Stimulated activated CD8-positive, alpha-beta memory T cell treated with anti-CD3 and anti-CD28 coated beads, Interleukin-15, amount 100 ng/mL, for 4 hours (primary cell): ENCODE data around the gene TMEM181.
"Not testable (repeated sequence)": the region's sequence is repeated elsewhere in the genome, so short reads cannot be mapped to it uniquely, and the experiment has no call there.

Source experiments
- DNase-seq, 2 donors: peaks; one replicate each; pipeline ENCODE4 v3.0.0-alpha.2; 2020; ENCODE audit warnings: low read depth in 2 of 2

Gene TMEM181

DNA sequence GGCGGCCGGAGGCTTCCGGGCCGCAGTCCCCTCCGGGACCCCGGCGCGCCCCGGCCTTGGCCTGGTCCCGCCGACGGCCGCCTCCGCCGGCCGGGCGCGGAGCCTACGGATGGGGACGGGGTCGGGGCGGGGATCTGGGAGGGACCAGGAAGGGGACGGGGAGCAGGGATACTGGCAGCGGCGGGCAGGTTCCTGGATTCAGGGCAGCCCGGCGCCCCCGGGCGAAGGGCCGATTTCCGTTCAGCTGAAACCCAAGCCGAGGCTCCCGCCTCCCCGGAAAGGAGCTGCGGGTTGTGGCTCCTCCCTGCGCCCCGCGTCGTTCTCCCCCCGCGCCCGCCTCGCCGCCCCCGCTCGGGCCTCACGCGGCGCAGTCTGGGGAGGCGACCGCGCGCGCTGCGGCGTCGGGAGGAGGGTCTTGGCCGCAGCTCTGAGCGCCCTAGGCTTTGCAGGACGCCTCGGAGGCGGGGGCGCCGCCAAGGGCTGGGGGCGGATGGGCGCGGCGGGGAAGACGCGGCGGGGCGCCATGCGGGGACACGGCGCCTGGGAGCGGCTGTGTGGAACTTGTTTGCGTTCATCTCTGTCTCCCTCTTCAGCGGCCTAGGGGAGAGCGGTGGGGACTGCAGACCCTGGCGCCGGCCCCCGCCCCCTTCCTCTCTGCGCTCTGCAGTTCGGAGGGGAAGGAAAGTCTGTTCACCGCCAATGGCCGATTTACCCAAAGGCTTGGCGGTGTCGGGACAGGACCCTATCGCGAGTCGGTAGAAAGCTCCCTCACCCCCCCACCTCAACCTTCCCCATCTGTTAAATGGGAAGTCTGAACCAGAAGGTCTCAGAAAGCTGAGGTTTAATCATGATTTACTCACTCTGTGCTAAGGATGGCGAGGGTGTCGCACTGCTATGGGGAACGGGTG lies 22.7 kb upstream of the TMEM181 start:
- DNase-seq, result no peak

DNA sequence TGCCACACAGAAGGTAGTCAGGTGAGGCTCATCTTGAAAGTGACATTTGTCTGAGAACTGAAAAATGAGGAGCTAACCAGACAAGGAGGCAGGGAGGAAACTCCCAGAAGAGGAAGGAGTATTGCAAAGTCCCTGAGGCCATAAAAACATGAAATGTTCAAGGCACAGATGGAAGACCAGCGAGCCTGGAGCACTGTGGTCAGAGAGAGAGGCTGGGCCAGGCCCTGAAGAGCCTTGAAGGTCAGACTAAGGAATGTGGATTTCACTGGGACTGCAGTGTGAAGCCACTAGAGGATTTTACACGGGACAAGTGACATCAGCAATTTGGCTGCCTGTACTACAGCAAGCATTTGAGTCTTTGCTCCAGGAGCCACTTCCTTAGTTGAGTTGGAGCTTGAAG lies 21.1 kb upstream of the TMEM181 start:
- DNase-seq, result no peak

DNA sequence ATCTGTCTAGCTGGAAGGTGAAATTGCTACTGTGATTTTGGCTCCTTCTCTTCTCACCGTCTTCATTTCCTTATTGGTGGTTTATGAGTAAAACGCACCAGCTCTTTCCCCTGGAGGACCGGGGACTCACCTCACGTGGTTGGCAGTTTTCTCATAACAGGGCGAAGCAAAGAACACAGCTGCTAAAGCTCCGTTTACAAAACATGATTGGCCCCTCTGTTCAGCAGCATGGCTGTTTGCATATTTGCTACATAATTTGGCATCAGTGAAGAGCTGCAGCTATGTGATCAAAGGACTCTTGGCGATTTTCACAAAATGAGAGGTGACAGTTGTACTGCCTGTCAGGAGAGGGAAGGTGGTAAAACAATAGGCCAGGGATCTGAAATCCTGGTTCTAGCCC lies 20.5 kb upstream of the TMEM181 start:
- no peak for DNase-seq

DNA sequence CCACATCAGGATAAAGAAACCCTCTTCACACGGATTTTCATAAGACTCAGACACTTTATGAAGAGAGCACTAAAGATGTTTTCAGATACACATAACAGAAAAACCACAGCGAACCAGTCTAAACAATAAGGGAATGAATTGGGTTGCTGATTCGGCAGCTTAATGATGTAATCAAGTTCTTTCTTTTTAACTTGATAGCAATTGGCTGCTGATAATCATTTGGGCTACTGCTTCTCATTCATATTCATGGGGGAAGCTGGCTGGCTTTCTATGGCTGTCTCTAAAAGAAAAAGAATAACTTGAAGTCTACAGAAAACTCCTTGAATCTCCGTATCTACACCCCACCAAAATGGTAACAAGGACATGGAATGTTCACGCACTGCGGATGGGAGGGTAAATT lies 20.0 kb upstream of the TMEM181 start:
- no peak for DNase-seq

DNA sequence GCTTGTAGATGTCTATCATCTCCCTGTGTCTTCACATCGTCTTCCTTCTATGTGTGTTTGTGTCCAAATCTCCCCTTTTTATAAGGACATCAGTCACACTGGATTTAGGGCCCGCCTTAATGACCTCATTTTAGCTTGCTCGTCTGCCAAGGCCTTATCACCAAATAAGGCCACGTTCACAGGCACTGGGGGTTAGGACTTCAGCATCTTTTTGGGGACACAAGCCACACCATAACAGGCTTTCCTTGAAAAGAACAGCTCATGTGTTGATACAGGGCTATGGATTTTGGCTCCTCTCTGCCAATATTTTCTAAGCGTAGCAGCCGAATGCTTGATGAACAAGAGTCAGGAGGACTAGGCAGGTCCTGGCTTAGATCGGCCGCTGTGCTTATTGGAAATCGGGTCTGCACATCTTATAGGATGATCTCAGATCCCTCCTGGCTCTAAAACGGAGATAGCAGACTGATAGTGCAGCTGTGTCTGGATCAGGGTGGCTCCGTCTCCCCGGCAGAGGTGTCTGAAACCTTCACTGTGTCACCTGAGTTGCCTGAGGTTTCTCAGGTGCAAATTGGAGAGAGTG lies 16.2 kb upstream of the TMEM181 start:
- no peak for DNase-seq

DNA sequence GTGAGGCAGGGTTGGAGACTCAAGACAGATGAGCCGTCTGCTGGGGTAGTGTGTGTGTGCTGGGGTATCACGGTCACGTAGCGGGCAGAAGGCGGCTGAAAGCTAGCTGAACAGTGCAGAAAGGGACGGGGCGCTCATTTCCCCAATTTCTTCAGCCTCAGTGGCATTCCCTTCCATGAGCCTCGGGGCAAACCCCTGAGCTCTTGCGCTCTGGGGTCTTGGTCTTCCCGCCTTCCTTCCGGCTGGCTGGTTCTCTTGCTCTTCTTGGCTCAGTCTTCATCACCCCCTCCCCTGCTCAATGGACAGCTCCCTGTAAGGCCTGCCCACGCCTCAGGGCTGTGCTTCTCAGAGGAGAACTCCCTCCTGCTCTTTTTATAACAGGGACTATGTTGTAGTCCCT lies 15.5 kb upstream of the TMEM181 start:
- no peak for DNase-seq

DNA sequence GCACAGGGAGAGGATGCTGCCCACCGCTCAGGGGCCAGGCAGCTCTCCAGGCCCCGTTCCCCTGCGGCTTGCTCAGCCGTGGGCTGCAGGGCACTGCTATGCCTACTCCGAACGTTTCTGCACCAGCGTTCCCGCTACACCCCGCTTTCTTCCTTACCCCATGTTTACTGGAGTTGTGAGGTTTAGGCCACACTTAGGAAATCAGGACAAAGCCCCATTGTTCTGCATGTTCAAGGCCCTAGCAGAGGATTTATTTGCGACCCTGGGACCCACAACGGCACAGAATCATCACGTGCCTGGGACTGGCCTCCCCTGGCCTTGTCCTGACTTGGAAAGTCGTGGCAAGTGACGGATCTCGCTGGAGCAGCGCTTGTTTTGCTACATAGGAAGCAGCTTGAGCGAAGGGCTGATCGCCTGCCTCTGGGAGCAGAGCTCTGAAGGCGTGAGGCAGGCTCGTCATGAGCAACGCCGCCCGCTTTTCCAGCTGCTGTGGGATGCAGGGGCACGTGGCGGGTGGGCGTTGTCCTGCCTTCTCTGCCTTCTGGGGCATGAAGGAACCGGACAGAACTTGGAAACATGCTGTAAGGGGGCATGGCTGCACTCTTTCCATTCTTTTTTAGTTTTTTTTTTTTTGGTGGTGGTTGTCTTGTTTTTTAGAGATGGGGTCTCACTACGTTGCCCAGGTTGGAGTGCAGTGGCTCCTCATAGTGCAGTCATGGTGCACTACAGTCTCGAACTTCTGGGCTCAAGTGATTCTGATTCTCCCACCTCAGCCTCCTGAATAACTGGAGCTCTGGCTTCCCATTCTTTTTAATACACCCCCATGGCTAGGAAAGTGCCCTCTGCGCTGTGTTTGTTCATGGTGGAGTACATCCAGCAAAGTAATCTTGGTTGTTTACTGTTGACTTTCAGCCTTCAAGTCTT lies 14.6 kb upstream of the TMEM181 start:
- no peak for DNase-seq

DNA sequence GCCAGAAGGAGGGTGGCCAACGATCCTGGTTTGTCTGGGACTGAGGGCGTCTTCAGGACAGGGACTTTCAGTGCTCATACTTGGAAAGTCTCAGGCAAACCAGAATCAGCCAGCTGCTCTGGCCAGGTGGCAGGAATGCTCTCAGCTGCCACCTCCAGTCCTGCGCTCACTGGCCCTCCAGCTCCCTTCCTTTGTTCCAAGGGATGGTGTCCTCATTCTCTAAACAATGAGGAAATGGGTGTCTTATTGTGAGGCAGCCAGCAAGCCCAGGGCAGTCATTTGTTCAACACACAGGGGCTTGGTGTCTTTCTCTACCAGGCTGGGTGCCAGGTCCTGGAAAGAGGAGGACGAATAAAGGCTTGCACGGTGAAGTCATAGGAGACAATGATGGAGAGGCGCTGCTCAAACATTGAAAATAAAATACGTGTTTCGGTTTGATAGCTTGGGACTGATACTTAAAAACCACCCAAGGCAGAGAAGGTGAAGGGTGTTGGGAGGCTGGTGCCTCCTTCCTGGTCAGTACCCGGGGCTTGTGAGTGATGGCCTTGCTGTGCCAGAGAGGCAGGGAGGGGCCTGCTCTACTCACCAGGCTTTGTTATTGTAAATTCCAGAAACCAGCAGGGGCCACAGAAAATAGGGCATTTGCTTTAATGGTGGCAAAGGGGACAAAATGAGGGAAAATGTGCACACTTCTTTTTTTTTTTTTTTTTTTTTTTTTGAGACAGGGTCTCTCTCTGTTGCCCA lies 11.3 kb upstream of the TMEM181 start:
- DNase-seq, result no peak

DNA sequence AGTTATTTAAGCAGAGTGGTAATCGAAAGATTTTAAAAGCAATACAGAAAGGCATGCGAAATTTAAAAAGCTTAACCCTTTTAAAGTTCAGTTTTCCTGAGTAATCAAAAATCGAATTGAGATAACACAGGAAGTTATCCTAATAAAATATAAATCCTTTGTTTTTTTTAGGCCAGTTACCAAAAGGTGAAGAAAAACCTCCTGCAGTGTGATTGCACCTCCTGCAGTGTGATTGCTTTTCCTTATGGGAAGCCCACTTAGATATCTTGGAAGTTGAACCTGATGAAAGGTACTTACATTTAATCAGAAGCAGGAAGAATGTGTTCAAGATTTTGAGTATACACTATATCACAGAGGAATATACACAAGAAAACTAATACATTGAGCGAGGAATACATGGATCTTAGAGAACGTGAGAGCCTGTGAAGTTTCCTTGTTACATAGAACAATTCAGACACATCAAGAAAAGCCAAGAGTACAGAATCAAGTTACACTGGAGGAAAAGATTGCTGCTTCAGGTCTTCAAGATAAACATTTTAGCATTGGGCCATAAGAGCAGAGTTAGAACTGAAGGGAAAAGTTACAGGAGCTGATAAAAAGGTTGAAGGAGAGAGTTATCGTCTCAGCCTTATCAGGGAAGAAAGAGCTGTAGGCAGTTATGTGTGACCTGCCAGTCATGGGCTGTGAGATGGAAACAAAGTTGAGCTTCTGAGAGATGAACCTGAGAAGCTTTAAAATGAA lies 7.7 kb upstream of the TMEM181 start:
- no peak for DNase-seq

DNA sequence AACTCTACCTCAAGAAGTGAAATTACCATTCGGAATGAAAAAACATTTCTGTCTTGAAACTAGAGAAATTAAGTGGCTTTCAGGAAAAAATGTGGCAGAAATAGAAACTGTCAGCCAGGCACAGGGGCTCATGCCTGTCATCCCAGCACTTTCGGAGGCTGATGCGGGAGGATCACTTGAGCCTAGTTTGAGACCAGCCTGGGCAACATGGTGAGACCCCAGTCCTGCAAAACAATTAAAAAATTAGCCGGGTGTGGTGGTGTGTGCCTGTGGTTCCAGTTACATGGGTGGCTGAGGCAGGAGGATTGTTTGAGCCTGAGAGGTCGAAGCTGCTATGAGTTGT lies 7.1 kb upstream of the TMEM181 start:
- no peak for DNase-seq

DNA sequence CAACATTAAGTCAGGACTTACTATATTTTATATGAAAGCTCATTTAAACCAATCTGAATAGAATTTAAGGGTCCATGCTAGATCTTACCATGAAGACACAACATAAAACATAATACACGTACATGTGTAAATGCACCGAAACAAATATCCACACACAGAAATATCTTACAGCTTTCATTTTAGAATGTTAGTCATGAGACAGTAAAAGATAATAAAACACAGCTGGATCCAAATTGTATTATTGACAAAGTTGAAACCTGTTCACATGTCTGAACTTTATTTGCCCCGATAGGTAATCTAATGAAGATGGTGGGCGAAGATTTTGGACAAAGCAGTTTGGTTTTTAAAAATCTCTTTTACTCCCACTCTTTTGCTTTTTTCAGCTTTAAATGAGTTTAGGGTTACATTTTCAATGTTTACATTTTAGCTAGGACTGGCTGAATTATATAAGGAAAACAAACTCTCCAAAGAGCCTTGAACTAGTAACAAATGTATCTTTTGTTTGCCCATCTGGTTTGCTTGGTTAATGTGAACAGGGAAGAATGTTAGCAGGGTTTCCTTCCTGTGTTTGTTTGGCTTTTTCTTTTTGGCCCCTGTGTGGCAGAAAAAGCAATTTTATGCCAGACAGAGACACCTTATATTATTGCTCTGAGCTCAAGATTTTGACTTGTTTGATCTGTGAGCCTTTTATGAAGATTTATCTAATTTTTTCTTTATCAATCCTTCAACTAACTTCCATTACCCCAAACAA lies 5.1 kb upstream of the TMEM181 start:
- no peak for DNase-seq

DNA sequence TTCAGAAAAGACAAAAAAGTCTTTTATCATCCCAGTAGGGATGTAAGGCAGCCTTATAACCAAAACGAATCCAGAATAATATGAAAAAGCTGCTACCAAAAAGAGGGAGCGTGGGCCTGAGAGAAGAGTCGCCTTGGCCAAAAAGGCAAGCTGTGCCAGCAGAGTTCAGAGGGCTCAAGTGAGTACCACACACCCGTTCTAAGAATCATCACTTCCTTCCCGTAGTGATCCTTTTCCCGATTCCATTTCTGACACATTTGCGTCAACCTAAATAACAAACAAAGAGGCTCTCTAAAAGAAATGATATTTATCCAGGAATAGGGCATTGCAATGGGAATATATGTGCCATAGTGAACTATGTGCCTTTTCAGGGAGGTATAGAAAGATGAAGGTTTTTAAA lies 3.8 kb upstream of the TMEM181 start:
- no peak for DNase-seq

DNA sequence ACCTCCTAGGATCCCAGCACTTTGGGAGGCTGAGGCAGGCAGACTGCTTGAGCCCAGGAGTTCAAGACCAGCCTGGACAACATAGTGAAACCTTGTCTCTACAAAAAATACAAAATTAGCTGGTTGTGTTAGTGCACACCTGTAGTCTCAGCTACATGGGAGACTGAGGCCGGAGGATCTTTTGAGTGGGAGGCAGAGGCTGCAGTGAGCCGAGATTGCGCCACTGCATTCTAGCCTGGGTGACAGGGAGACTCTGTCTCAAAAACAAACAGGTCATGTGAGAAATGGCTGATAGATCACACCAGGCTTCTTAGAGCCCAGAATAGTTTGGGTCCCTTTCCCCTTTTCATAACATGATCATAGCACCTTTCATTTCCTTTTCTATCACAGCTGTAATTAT lies 2.8 kb upstream of the TMEM181 start:
- DNase-seq, result not testable (repeated sequence)

DNA sequence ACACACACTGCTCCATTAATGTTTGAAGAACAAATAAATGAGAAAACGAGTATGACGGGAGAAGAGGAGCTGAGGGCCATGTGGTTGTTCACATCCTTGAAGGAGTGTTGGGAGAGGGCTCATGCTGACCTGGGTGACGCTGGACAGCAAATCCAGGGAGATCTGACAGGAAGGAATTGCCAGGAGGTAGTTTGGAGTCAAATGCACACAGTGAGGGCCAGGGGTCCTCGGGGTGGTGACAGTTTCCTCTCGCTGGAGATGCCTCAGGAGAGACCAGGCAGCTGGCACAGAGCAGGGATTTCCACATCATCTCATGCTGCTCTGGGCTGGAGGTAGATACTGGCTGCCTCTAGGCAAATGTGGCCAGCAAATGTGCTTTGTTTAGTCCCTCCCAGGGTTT lies 2.0 kb upstream of the TMEM181 start:
- DNase-seq, result no peak

DNA sequence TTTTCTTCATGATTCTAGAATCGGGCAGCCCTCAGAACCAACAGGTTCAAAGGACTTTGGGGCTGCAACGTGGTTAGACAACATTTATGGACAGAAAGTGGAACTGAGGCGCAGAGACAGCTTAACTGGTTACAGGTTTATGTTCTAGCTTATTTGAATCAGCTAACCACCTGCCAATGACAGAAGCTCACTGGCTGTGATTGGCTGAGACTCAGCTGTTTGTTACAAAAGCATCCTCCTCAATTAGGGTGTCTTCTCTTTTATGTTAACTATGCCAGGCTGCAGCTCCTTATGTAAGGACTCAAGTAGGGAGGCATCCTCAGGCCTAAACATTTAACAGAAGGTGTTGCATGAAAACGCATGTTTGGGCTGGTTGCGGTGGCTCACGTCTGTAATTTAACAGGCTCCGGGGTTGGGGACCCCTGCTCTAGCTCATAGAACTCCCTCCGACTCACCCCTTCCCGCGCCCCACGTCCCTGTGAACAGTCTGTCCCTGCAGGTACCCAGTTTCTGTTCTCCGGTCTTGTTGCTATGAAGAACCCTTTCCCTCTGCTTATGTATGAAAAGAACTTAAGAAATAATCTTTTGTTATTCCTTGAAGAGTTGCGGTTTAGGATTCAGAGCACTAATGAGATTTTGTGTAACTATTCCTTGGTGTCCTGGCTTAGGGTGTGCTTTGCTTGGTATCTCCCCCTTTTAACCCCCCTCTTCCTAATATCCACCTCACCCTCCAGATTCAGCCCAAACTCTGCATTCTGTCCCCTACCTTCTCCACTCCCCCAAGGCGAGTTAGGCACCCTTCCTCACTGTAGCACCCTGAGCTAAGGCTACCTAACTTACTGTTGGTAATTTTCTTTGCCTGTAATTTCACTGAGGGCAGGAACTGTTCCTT lies 1.2 kb upstream of the TMEM181 start:
- DNase-seq, result no peak

DNA sequence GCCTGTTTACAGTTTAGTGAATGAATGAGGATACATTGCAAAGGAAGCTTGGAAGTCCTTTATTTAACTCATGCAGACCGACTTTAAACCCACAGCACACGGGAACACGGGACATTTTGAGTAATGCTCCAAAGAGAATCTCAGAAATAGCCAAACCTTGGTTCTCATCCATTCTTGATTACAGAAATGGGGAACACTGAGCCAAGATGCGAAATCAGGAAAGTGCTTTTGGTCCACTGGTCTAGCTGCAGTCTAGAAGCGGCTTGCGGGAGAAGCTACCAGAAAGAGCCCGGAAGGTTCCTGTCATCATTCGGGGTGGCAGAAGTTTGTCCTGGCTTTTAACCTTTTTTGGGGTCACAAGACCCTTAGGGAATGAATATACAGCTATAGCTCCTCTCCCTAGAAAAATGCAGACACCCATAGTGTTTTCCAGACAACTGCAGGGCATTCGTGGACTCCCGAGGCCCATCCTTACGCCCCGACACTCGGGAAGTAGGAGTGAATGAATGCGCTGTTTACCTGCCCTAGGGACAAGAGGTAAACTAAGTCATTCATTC lies 475 bp upstream of the TMEM181 start:
- no peak for DNase-seq

DNA sequence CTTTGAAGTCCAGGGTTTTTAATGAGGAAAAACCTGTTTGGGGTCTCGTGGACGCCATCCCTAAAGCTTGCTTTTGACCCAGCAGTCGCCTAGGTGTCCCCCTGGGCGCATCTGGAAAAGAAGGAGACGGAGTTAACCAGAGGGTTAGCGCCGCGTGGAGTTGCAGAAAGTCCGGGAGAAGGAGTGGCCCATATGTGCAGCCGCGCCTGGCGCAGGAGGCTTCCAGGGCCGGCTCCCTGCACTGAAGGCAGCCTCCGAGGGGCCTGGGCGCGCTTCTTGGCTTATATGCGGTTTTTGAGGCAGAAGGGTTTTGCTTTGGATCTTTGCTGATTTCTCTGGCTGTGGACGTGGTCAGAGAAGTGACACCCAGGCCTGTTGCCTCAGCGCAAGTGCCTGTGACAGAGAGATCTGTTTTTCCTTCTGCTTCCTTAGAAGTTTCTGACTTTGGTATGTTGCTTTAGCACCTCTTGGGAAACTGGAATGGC lies 987 bp downstream of the TMEM181 start:
- DNase-seq, result no peak

DNA sequence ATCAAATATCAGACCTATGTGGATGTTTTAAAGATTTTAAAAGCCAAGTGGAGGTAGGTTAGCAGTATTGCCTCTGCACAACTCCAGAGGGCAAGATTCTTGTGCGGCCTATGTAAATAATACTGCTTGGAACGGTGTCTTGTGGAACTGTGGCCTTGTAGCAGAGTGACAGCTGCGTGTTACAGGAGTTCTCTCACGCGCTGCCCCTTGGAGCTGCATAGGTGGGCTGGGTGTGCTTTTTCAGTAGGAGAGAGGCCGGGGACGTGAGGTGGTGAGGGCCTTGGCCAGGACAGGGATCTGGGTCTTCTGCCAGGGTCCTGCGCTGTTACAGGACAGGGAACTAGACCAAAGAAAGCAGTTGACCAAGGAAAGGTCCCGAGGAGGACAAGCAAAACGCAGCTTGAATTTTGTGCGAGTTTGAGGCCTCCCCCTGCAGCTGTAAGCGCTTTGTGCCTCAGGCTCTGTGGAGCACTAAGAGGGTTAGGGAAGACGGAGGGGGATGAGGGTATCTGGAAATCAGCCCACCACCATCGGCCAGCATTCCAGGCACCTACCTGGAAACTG lies 1.5 kb downstream of the TMEM181 start:
- DNase-seq, result no peak

DNA sequence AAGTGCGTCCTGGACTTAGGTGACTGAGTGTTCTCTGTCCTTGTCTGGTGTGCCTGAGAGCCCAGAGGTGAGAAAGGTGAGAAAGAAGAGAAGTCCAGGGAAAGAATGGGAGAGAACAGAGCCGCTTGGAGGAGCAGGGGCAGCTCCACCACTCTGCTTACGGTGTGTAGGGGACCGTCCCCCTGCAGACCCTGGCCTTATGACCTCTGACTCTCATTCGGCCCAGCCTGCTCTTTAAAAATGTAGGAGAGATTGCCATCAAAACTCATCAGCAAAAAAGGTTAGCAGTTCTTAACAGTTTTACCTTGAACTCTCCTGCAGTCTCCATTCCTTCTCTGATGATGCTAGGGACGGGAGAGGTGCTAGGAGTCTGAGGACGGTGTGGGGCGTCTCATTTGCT lies 2.0 kb downstream of the TMEM181 start:
- no peak for DNase-seq
